ENCODE measurements around the gene TGFBR3L. TPM values are rescaled to one million over a fixed set of nuclear protein-coding genes. Genes with fewer than 3 reads are reported as not detected.

TGFBR3L gene
- total RNA-seq, result 0.72 TPM

DNA sequence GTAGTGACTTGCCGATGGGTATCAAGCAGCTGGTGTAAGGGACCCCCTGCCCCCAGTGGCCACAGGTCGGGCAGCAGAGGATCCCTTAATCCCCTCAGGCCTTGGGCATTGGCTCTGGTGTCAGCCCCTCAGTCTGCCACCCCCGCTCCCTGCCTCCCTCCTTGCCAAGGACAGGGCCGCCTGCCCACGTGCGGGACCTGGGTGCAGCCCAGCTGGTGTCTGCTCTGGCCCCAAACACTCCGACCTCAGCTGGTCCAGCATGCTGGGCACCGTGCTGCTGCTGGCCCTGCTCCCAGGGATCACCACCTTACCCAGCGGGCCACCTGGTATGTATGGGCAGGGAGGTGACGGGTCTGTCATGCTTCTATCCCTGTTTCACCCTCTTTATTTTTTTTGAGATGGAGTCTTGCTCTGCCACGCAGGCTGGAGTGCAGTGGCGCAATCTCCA lies at the start of gene TGFBR3L:
TGFBR3L (plus strand) TSS at position 233 of the 448 bp plus-strand sequence.
- no peak for ATAC-seq

DNA sequence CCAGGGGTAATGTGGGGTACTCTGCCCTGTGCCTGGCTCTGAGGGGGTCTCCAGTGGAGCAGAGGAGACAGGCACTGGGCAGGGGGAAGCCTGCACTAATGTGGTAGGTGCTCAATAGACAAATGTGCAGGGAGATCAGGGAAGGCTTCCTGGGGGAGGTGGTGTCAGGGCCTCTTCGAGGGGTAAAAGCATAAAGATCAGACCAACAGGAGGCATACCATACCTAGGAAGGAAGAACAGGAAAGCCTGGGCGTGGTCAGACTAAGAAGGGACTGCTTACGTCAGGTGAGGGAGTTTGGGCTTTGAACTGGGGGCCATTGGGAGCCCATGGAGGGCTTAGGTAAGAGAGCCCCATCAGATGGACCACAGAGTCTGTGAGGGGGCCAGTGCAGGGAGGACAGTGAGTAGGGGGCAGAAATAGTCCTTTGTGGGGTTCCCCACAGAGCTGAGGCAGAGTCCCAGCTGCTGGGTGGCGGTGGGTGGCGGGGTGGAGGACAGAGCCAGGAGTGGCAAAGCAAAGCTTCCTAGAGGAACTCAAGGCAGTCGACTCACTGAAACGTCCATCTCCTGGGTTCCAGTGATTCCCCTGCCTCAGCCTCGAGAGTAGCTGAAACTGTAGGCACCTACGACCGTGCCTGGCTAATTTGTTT lies 49.2 kb upstream of the TGFBR3L start:
- no peak for ATAC-seq

DNA sequence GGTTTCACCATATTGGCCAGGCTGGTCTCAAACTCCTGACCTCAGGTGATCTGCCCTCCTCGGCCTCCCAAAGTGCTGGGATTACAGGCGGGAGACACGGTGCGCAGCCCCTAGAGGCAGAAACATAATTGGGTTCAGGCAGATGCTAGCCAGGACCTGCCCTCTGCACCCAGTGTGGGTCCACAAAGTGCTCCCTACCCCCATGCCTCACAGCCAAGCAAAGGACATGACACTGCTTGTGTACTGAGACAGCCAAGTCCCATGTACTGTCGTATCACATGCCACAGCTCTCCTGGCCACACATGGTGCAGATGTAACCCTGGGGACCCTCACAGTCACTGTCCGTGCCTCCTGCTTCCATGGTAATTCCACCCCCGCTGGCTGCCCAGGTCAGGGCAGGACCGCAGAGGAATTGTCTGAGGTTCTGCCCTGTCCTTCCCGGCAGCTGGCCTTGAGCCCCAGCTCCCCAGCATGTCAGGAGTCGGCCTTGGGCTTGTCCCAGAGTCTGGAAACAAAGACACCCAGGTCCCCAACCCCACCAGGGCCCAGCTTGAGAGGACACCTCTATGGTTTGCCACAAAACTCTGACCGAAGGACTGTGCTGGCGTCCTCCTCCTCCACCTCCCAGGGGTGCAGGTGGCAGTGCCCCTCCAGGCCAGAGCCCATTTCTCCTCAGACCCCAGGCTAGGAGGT lies 48.1 kb upstream of the TGFBR3L start:
- no peak for ATAC-seq

DNA sequence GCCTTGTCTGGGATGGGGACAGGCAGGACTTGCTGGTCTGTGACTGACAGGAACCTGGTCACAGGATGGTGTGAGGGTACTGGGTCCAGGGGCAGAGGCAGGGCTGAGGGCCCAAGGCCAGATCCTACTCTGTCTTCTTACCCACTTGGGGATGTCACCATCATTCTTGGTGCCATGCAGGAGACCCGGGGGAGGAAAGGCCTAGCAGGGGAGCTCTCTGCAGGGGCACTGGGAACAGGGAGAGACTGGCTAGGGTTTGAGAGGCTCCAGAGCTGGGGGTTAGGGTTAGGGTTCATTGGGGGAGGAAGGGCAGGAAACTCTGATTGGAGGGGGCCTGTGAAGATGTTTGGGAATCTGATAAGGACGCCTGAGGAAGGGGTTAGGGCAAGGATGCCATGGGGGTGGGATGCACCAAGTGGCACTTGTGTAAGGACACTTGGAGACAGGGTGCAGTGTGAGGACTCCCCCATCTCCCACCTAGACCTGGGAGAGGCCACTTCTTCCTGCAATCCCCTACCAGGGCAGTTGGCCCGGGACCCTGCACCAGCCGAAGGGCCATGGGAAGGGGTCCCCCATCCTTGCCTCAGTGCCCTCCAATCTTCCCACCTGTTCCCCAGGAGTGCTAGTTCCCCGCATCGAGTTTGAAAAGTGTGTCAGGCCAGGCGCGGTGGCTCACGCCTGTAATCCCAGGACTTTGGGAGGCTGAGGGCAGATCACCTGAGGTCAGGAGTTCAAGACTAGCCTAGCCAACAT lies 47.4 kb upstream of the TGFBR3L start:
- ATAC-seq, result no peak

DNA sequence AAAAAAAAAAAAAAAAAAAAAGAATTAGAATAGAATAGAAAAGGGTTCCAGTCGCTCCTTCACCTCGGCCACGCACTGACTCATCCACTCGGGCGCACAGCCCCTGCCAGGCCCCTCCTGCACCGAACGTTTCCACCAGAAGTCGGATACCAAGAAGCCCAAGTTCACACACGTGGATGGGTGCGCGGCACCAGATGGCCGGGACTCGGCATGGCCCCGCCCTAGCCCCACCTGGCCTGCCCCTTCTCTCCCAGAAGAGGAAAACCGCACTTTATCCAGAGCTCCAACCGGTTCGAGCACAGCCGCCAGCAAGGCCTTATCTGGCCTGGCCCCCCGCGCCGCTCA lies 46.3 kb upstream of the TGFBR3L start:
- peak; percentile 3 for ATAC-seq

DNA sequence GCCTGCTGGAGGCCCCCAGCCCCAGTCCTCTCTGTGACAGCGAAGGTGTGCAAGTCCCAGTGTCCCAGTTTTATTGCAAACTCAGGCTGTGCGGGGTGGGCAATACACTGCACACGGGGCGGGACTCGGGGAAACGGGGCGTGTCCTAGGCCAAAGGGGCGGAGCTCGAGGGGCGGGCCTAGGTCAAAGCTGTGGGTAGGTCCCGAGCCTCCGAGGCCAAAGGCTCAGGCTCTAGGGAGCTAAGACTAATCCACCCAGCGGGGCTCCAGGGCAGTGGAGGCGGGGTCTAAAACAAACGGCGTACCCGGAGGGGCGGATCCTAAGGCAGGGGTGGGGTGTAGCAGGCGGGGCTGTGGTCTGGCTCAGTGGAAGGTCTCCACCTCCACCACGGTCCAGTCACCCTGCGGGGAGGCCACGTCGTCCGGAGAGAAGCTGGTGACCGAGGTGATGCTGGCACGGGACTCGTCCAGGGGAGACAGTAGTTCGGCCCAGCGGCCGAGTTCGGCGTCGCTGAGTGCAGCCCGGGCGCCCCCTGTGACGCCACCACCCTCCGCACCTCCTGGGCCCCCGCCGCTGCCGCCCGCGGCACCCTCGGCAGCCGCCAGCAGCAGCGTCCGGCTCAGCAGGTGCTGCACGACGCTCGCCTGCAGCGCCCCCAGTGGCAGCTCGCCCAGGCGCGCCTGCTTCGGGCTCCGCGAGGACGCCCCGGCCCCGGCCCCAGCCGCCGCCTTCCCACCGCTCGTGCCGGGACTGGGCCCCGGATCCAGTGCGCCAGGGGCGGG lies 45.8 kb upstream of the TGFBR3L start:
- ATAC-seq, result peak; percentile 62

DNA sequence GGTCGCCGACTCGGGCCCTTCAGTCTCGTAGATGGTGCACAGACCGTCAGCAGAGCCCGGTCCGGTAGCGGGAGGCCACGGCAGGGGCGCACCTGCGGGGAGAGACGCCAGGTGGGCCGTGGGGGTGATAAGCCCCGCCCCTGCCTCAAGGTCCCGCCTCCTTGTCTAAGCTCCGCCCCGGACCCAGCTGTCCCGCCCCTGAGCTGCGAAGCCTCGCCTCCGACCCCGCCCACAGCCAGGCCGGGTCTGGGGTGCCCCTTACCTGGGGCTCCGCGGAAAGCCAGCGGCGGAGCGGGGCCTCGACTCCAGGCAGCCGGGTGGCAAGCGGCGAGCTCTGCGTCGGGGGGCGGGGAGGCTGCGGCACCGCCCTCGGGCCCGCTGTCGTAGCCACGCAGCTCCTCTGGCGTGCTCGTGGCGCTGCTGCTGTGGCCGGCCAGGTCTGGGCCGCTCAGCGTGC lies 45.1 kb upstream of the TGFBR3L start:
- ATAC-seq, result peak; percentile 63

DNA sequence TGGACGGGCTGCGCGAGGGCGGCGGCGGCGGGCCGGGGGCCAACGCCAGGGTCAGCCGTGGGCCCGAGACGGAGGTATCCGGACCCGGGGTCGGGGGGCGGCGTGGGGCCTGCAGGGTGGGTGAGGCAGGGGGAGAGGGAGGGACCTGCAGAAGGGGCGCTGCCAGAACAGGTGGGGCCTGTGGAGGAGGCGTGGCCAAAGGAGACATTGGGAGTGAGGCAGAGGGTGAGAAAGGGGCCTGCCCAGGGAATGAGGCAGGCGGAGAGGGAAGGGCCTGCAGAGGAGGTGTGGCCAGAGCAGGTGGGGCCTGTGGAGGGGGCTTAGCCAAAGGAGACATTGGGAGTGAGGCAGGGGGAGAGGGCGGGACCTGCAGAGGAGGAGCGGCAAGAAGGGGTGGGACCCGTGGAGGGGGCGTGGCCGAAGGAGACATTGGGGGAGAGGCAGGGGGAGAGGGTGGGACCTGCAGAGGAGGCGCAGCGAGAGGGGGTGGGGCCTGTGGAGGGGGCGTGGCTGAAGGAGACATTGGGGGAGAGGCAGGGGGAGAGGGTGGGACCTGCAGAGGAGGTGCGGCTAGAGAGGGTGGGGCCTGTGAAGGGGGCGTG lies 44.6 kb upstream of the TGFBR3L start:
- peak; percentile 9 for ATAC-seq

DNA sequence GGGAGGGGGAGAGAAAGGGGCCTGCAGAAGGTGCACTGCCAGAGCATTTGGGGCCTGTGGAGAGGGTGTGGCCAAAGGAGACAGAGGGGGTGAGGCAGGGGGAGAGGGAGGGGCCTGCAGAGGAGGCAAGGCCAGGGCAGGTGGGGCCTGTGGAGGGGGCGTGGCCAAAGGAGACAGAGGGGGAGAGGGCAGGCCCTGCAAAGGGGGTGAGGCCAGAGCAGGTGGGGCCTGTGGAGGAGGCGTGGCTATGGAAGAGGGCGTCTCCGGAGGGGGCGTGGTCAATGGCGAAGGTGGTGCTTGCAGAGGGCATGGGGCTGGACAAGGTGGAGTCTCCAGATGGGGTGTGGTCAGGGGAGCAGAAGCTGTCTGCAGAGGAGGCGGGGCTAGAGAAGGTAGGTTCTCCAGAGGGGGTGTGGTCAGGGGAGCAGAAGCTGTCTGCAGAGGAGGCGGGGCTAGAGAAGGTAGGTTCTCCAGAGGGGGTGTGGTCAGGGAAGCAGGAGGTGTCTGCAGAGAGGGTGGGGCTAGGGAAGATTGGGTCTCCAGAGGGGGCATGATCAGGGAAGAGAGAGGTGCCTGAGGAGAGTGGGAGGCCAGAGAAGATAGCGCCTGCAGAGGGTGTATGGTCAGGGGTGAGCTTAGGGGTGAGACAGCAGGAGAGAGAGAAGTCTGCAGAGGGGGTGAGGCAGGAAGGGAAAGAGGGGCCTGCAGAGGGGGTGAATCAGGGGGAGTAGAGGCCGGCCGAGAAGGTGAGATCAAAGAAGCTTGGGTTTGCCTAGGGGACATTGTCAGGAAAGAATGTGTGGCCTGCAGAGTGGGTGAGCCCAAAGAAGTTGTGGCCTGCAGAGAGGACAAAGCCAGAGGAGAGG lies 43.8 kb upstream of the TGFBR3L start:
- ATAC-seq, result peak; percentile 12

DNA sequence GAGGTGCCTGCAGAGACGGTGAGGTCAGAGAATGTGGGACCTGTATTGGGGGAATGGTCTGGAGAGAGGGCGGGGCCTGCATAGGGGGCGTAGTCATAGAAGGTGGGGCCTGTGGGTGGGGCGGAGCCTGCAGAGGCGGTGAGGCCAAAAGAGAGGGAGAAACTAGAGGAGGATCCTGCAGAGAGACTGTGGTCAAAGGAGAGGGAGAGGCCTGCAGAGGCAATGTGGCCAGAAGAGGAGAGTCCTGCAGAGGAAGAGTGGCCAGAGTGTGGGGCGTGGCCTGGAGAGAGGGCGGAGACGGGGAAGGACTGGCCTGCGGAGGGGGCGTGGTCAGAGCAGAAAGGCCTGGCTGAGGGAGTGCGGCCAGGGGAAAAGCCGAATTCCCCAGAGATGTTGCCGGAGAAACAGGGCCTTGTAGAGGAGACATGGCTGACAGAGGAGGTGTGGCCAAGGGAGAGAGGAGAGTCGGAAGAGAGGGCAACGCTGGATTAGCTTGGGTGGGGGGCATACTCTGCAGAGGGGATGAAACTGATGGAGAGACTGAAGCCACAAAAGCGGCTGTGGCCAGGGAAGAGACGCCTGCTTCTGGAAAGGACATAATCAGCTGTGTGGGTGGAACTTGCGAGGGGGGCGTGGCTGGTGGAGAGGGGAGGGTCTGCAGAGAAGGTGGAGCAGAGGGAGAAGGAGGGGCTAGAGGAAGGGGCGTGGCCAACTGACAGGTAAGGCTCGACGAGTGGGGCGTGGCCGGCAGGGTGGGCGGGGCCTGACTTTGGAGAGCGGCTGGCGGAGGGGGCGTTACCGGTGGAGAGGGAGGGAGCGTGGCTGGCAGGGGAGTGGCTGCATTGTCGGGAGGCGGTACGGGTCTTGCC lies 43.0 kb upstream of the TGFBR3L start:
- ATAC-seq, result peak; percentile 38

DNA sequence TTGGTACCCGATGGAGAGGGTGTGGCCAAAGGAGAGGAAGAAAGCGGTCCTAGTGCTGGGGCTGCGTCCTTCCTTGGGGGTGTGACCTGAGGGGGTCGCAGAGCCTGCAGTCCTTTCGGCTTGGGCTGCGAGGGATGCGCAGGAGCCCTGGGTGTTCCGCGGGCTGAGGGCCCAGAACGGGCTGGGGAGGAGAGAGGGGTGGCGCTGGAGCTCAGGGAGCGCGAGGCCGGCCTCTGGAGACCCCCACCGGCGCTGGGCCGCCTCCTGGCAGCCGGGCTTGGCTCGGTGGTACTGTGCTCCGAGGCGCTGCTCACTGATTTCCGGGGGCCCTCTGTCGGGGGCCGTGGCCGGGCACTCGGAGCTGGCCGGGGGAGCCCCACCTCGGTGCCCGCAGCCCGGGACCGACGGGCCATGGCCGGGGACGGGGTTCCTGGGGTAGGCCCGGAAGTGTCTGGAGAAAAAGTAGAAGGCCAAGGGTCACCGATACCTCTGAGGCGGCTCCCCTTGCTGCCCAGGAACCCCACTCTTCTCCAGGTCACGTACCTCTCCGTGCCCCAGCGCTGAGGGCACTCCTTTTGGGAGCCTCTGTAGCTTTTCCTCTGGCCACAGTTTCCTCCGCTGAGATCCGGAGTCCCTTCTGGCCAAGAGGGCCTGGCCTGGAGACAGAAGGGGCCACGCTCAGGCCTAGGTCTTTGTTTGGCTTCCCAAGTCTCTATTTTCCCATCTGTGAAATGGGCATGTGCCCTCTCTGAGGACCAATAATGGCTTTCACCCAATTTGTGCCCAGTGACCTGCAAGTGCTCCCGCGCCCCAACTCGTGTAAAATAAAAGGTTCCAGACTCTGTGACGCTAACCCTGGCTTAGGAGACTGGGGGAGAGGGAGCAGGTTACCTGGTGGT lies 42.1 kb upstream of the TGFBR3L start:
- no peak for ATAC-seq

DNA sequence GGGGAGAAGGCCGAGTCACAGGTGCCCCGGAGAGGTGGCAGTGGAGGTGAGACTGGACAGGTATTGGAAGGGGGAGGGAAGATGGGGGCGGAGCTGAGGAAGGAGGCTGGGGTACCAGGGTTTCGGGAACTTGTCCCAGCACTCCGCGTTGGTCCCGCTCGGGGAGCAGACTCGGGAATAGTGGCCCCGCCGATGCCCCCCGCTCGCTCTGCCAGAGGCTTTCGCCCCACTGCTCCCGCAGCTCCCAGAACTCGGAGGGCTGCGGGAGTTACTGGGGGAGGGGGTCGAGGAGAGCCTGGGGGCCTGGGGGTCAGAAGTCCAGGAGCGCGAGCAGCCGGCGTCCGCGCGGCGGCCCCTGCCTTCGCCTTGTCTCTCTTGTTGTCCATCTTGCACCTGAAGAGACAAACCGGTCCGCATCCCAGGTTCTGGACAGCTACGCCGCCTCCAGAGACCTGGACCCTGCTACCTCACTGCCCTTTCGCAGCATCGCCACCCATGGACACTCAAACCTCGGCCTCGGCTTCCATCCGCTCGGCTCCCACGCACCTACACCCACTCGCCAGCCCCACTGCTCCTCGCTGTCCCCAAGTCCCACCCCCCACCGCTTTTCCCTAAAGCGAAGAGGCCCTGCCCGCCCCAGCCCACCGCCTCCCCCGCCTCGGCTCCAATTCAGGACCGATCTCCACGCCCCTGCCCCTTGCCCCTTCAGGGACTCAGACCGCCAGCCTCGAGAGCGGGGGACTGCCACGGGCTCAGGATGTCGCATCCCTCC lies 41.1 kb upstream of the TGFBR3L start:
- ATAC-seq, result no peak

DNA sequence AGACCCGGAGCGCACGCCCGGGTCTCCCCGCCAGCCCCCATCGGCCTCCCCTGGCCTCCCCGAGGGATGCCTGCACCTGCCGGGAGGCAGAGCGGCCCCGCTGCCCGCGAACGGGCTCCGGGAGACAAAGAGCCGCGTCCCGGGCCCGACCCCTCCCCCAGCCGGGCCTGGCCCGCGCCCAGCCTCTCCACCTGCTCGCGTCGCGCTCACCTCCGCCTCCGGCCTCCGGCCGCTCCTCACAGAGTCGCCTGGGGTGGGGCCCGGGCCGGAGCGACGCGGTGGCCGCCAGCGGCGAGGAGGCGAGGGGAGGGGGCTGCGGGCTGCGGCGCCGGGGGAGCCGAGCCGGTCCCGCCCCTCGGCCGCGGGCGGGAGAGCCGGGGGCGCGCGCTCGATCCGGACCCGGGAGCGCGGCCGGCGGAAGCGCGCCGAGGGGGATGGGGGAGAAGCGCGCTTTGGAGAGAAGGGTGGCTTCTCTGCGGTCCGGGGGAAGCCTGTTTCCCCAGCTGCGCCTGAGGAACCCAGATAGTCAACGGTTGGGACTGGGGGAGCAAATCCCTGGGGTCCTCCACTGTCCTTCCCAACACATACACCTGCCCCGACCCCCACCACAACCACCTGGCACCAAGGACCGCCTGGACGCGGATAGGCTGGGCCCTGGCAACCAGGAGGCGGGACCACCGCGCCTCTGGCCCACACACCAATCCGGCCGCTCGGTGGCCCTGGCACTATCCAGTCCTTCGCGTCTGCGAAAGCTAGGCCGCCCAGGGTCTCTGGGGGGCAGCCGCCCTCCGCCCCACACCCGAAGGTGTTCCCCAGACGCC lies 40.3 kb upstream of the TGFBR3L start, which contains the start of gene PRR36:
PRR36 (minus strand) TSS at position 315 of the 821 bp plus-strand sequence. CDS start 701 bp downstream, outside the sequence.
- no peak for ATAC-seq

DNA sequence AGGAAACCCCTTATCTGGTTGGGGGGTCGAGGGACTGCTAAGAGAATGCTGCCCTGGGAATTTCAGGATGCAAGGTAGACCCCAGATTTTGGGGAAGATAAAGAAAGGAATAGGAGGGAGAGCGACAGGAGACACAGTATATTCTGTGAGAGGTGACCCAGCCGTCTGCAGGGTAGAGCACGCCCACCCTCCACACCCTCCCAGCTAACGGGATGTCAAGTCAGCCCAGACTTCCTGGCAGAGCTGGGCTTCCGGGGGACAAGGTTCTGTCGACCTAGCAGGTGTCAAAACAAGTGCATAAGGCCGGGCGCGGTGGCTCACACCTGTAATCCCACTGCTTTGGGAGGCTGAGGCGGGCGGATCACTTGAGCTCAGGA lies 39.7 kb upstream of the TGFBR3L start:
- no peak for ATAC-seq

DNA sequence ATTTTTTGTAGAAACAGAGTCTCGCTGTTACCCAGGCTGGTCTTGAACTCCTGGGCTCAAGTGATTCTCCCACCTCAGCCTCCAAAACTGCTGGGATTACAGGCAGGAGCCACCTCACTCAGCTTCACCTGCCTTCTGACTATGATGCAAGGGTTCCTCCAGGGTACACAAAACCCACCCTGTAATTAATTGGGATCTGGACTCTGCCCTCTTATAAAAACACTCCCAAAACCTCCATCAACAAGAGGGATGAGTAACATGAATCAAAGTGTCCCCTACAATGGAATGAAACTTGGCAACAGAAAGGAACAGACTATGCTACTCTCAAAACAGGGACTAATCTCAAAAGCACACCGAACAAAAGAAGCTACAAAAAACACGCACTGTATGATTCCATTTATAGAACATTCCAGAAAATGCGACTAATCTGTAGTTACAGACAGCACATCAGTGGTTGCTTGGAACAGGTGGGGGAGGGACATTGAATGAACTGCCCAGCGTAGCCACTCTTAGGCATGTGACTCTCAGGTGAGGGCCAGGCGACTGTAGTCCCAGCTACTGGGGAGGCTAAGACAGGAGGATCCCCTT lies 37.3 kb upstream of the TGFBR3L start:
- no peak for ATAC-seq

DNA sequence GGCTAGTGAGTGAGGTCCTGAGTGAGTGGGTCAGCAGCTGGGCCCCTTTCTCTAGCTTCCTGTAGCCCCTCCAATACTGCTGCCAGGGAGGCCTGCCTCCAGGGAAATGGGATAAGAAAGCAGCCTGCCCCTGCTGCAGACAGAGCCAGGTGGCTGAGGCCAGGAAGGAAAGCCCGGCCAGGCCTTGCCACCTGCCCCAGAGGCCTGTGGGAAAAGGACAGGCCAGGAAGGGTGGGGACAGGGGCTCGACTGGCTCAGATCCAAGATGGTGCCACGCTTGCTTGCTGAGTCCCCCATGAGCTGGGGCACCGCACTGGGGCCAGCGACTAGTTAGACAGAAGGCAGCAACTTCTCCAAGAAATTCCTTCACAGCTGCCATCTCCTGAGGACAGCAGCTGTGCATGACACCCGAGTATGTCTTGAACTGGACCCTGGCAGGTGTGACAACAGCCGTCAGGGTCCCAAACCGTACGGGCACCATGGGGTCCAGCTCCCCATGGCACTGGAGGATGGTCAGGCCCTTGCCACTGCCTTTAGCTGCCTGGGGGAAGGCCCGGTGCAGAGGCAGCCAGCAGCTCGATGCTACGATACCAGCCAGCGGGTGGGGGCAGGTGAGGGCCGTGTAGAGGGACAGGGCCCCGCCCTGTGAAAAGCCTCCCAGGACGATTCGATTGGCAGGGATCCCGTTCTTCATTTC lies 35.4 kb upstream of the TGFBR3L start:
- ATAC-seq, result no peak
